ENCODE data around the gene FIGNL2. TPM values are rescaled to one million over a fixed set of nuclear protein-coding genes. Genes with fewer than 3 reads are reported as not detected.

FIGNL2 gene
- total and polyA plus RNA-seq, 9 of the 15 experiments (the other 6 are each of a cell fraction or from before 2014, with no cell fraction given): 0.01 TPM; not detected in 8

DNA sequence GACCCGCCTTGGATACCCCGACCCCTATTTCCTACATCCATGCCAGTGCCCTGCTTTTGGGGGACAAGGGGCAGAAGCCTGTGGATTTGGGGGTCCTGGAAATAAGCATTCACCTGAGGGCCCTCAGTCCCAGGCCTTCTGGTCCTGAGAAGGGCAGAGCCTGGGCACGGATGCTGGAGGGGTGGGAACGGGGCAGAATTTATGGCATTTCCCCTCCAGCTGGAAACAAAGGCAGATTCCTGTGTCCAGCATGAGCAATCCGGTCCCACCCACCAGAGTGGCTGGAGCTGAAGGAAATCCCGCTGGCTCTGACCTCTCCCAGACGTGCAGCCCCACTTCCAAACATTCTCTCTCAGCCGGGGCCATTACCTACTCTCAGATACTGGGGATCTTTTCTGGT, 48.7 kb upstream of the FIGNL2 start:
- H4K20me1 ChIP-seq (replicated peaks; ENCODE audit: control insufficient read depth, insufficient read depth, low read length): no peaks in the 10 kb centered on the region
- intact Hi-C loops (cut with micrococcal nuclease): no loop called here
- in situ Hi-C loops (cut with MboI): no loop called here
- H3K9me1 ChIP-seq (ENCODE audit: control insufficient read depth, insufficient read depth, low read length): no peaks in the 10 kb centered on the region
- no peaks in the 10 kb centered on the region for H3K9me3 ChIP-seq (replicated peaks; ENCODE audit: control insufficient read depth, insufficient read depth, low read depth, low read length)
- WGBS (ENCODE audit: insufficient coverage, low coverage, missing lambda C conversion rate): 47% methylated on average over 8 of the region's 8 CpGs
- H3K27ac ChIP-seq (ENCODE audit: extremely low read depth, low read depth, low read length): no peak overlapping the region
- no peak overlapping the region for H3K4me2 ChIP-seq (ENCODE audit: insufficient read depth, low read length)
- FAIRE-seq (no peak), ATAC-seq (no peak), DNase-seq (ENCODE audit: extremely low read depth in 1 of 4, low spot score in 3 of 4) (no peak)
- no peak overlapping the region for H3K9ac ChIP-seq (ENCODE audit: insufficient read depth in 1 of 2, low read depth in 2 of 2, low read length in 2 of 2)
- no peaks in the 10 kb centered on the region for H3K79me2 ChIP-seq (ENCODE audit: control insufficient read depth, insufficient read depth, low read length)
- H2AFZ ChIP-seq (ENCODE audit: low read depth, low read length): no peak overlapping the region
- ChIA-PET POLR2A (interaction anchor here (1.0 to 1.5 kb wide), 2 partner anchors 11 to 22 kb away, joined by 3 to 5 read pairs; no protein-coding TSS in a partner anchor), CTCF (ENCODE audit: low intra/inter-chr PET ratio) (no interaction called here)
- H3K36me3 ChIP-seq (ENCODE audit: control insufficient read depth, insufficient read depth, low read length): no peaks in the 10 kb centered on the region
- H3K4me1 ChIP-seq (replicated peaks in 1 of 2; ENCODE audit: control insufficient read depth in 2 of 2, insufficient read depth in 2 of 2, low read length in 2 of 2): peaks cover 2 to 16% of the 10 kb centered on the region in 2 experiments; a peak in 3 of 5 replicates
- no peaks in the 10 kb centered on the region for H3K27me3 ChIP-seq (ENCODE audit: control insufficient read depth in 2 of 2, insufficient read depth in 2 of 2, low read length in 2 of 2)
- no peak overlapping the region for H3K4me3 ChIP-seq
- no TSS peak for BruUV-seq (replicated peaks)
- TF ChIP-seq ZNF785 (CRISPR knock-in tag; IDR thresholded peaks at IDR 0.05): no peak
- TF ChIP-seq, protein P1, sequence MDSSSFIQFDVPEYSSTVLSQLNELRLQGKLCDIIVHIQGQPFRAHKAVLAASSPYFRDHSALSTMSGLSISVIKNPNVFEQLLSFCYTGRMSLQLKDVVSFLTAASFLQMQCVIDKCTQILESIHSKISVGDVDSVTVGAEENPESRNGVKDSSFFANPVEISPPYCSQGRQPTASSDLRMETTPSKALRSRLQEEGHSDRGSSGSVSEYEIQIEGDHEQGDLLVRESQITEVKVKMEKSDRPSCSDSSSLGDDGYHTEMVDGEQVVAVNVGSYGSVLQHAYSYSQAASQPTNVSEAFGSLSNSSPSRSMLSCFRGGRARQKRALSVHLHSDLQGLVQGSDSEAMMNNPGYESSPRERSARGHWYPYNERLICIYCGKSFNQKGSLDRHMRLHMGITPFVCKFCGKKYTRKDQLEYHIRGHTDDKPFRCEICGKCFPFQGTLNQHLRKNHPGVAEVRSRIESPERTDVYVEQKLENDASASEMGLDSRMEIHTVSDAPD (CRISPR knock-in tag; IDR thresholded peaks at IDR 0.05): no peak
- TF ChIP-seq PRPF4 (IDR thresholded peaks at IDR 0.05; ENCODE audit: insufficient read depth, low read depth, low read length, poor library complexity, severe bottlenecking): no peak
- TF ChIP-seq GTF2E2 (tag; IDR thresholded peaks at IDR 0.05): no peak
- no peak for TF ChIP-seq THAP7 (CRISPR knock-in tag; IDR thresholded peaks at IDR 0.05)
- no peak for TF ChIP-seq EHMT2 (IDR thresholded peaks at IDR 0.05)
- no peak for TF ChIP-seq MTA2 (IDR thresholded peaks at IDR 0.05; ENCODE audit: low read depth)
- no peak for TF ChIP-seq ETV5 (CRISPR knock-in tag; IDR thresholded peaks at IDR 0.05; ENCODE audit: low read depth)
- TF ChIP-seq STAT5A (IDR thresholded peaks at IDR 0.05; ENCODE audit: borderline replicate concordance, low read length): no peak
- TF ChIP-seq RNF2 (IDR thresholded peaks at IDR 0.05): no peak
- no peak for TF ChIP-seq ELK1 (CRISPR knock-in tag; IDR thresholded peaks at IDR 0.05)
- no peak for TF ChIP-seq MAX (CRISPR knock-in tag; IDR thresholded peaks at IDR 0.05)
- no peak for TF ChIP-seq MTA1 (IDR thresholded peaks at IDR 0.05; ENCODE audit: borderline replicate concordance)
- TF ChIP-seq POLR3G (IDR thresholded peaks at IDR 0.05; ENCODE audit: extremely low read depth, insufficient read length, insufficient replicate concordance): no peak
- no peak for TF ChIP-seq HBP1 (CRISPR knock-in tag; IDR thresholded peaks at IDR 0.05)
- TF ChIP-seq, protein P2, sequence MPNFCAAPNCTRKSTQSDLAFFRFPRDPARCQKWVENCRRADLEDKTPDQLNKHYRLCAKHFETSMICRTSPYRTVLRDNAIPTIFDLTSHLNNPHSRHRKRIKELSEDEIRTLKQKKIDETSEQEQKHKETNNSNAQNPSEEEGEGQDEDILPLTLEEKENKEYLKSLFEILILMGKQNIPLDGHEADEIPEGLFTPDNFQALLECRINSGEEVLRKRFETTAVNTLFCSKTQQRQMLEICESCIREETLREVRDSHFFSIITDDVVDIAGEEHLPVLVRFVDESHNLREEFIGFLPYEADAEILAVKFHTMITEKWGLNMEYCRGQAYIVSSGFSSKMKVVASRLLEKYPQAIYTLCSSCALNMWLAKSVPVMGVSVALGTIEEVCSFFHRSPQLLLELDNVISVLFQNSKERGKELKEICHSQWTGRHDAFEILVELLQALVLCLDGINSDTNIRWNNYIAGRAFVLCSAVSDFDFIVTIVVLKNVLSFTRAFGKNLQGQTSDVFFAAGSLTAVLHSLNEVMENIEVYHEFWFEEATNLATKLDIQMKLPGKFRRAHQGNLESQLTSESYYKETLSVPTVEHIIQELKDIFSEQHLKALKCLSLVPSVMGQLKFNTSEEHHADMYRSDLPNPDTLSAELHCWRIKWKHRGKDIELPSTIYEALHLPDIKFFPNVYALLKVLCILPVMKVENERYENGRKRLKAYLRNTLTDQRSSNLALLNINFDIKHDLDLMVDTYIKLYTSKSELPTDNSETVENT (CRISPR knock-in tag; IDR thresholded peaks at IDR 0.05): no peak
- TF ChIP-seq SRSF3 (IDR thresholded peaks at IDR 0.05; ENCODE audit: insufficient read depth, low read length): no peak

Data from K562 (cell line).